ENCODE results near the gene CDK19. TPM values are rescaled to one million over a fixed set of nuclear protein-coding genes. Genes with fewer than 3 reads are reported as not detected.

Gene CDK19
- polyA plus RNA-seq, 1 donor (not counting 4 experiments of a cell fraction or from before 2014, with no cell fraction given), result 6.4 TPM

DNA sequence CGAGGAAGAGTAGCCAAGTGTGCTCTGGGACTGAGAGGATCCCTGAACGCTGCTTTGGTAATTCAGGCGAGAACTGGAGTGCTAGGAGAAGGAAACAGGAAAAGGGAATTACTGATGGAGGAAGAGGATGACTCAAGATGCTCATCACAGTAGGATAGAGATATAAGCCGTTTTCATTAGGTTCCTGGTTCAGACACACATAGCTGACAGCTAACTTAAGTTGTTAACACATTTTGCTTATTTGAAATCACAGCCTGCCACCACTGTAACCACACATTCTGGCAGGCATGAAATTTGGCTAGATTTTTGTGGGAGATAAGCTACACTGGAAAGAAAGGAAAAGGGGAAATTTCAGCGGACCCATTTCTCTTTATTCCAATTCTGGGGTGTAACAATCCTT lies 200.7 kb downstream of the CDK19 start:
- TF ChIP-seq EZH2 (IDR thresholded peaks at IDR 0.05; ENCODE audit: low read length), result no peak
- TF ChIP-seq, protein P1, sequence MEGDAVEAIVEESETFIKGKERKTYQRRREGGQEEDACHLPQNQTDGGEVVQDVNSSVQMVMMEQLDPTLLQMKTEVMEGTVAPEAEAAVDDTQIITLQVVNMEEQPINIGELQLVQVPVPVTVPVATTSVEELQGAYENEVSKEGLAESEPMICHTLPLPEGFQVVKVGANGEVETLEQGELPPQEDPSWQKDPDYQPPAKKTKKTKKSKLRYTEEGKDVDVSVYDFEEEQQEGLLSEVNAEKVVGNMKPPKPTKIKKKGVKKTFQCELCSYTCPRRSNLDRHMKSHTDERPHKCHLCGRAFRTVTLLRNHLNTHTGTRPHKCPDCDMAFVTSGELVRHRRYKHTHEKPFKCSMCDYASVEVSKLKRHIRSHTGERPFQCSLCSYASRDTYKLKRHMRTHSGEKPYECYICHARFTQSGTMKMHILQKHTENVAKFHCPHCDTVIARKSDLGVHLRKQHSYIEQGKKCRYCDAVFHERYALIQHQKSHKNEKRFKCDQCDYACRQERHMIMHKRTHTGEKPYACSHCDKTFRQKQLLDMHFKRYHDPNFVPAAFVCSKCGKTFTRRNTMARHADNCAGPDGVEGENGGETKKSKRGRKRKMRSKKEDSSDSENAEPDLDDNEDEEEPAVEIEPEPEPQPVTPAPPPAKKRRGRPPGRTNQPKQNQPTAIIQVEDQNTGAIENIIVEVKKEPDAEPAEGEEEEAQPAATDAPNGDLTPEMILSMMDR (optimal IDR thresholded peaks at IDR 0.05 in 1 of 3, IDR thresholded peaks at IDR 0.05 in 1 of 3, conservative IDR thresholded peaks at IDR 0.05 in 1 of 3; ENCODE audit: extremely low read depth in 1 of 3, insufficient read depth in 2 of 3, low read length in 3 of 3), result no peak
- H3K9ac ChIP-seq (ENCODE audit: control insufficient read depth, extremely low read depth, insufficient read depth, low read length), result no peak overlapping the region
- H3K36me3 ChIP-seq (ENCODE audit: control insufficient read depth in 2 of 2, extremely low read depth in 1 of 2, insufficient read depth in 2 of 2, low read length in 2 of 2), result peaks cover 0 to 2% of the 10 kb centered on the region in 2 experiments
- no peak for DNase-seq (ENCODE audit: low read depth, low spot score)
- no peaks in the 10 kb centered on the region for H3K9me3 ChIP-seq (ENCODE audit: control insufficient read depth, low read depth, low read length)
- H3K4me1 ChIP-seq (ENCODE audit: control insufficient read depth, extremely low read depth, insufficient read depth, low read length), result no peaks in the 10 kb centered on the region
- no peaks in the 10 kb centered on the region for H4K20me1 ChIP-seq (ENCODE audit: control insufficient read depth, extremely low read depth, insufficient read depth, low read length)
- H3K27ac ChIP-seq (ENCODE audit: control insufficient read depth, insufficient read depth, low read length), result no peak overlapping the region
- H3K79me2 ChIP-seq (ENCODE audit: control insufficient read depth, insufficient read depth, low read length), result no peaks in the 10 kb centered on the region
- no peak overlapping the region for H2AFZ ChIP-seq (ENCODE audit: control insufficient read depth, low read length)
- no peaks in the 10 kb centered on the region for H3K9me1 ChIP-seq (ENCODE audit: control insufficient read depth, extremely low read depth, insufficient read depth, low read length)
- no peak overlapping the region for H3K4me2 ChIP-seq (ENCODE audit: control insufficient read depth, extremely low read depth, insufficient read depth, low read depth, low read length)
- dilution Hi-C loops (cut with MboI; ENCODE audit: extremely low pct_ligation_motif_present, low sequenced_read_pairs), result no loop called here
- FAIRE-seq, result no peak
- no peaks in the 10 kb centered on the region for H3K27me3 ChIP-seq (ENCODE audit: control insufficient read depth, extremely low read depth, insufficient read depth, low read length)
- H3K4me3 ChIP-seq (ENCODE audit: control insufficient read depth in 2 of 3, extremely low read depth in 1 of 3, insufficient read depth in 2 of 3, low read depth in 1 of 3, low read length in 3 of 3), result no peak overlapping the region

GRCh38 chr6:110614106-110614505 lies 201.2 kb downstream of the CDK19 start:
- no peak overlapping the region for H2AFZ ChIP-seq (ENCODE audit: control insufficient read depth, low read length)
- no peak overlapping the region for H3K27ac ChIP-seq (ENCODE audit: control insufficient read depth, insufficient read depth, low read length)
- no peak overlapping the region for H3K4me2 ChIP-seq (ENCODE audit: control insufficient read depth, extremely low read depth, insufficient read depth, low read depth, low read length)
- H4K20me1 ChIP-seq (ENCODE audit: control insufficient read depth, extremely low read depth, insufficient read depth, low read length), result no peaks in the 10 kb centered on the region
- H3K79me2 ChIP-seq (ENCODE audit: control insufficient read depth, insufficient read depth, low read length), result no peaks in the 10 kb centered on the region
- H3K27me3 ChIP-seq (ENCODE audit: control insufficient read depth, extremely low read depth, insufficient read depth, low read length), result no peaks in the 10 kb centered on the region
- H3K9ac ChIP-seq (ENCODE audit: control insufficient read depth, extremely low read depth, insufficient read depth, low read length), result no peak overlapping the region
- FAIRE-seq (no peak), DNase-seq (ENCODE audit: low read depth, low spot score) (no peak)
- no peaks in the 10 kb centered on the region for H3K9me3 ChIP-seq (ENCODE audit: control insufficient read depth, low read depth, low read length)
- no peaks in the 10 kb centered on the region for H3K4me1 ChIP-seq (ENCODE audit: control insufficient read depth, extremely low read depth, insufficient read depth, low read length)
- no peak overlapping the region for H3K4me3 ChIP-seq (ENCODE audit: control insufficient read depth in 2 of 3, extremely low read depth in 1 of 3, insufficient read depth in 2 of 3, low read depth in 1 of 3, low read length in 3 of 3)
- TF ChIP-seq, protein P1 (optimal IDR thresholded peaks at IDR 0.05 in 1 of 3, IDR thresholded peaks at IDR 0.05 in 1 of 3, conservative IDR thresholded peaks at IDR 0.05 in 1 of 3; ENCODE audit: extremely low read depth in 1 of 3, insufficient read depth in 2 of 3, low read length in 3 of 3), result no peak
- TF ChIP-seq EZH2 (IDR thresholded peaks at IDR 0.05; ENCODE audit: low read length), result no peak
- no peaks in the 10 kb centered on the region for H3K9me1 ChIP-seq (ENCODE audit: control insufficient read depth, extremely low read depth, insufficient read depth, low read length)
- dilution Hi-C loops (cut with MboI; ENCODE audit: extremely low pct_ligation_motif_present, low sequenced_read_pairs), result no loop called here
- peaks cover 0 to 2% of the 10 kb centered on the region in 2 experiments for H3K36me3 ChIP-seq (ENCODE audit: control insufficient read depth in 2 of 2, extremely low read depth in 1 of 2, insufficient read depth in 2 of 2, low read length in 2 of 2)
